ENCODE data around the gene NUDT21.

GRCh38 chr16:56450986-56451752, at the start of gene NUDT21, which contains the start of gene OGFOD1:
- TF ChIP-seq, protein P1, sequence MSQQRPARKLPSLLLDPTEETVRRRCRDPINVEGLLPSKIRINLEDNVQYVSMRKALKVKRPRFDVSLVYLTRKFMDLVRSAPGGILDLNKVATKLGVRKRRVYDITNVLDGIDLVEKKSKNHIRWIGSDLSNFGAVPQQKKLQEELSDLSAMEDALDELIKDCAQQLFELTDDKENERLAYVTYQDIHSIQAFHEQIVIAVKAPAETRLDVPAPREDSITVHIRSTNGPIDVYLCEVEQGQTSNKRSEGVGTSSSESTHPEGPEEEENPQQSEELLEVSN (IDR thresholded peaks at IDR 0.05), result no peak
- TF ChIP-seq SP1 (IDR thresholded peaks at IDR 0.05; ENCODE audit: low read depth, low read length), result peak; percentile 96
- TF ChIP-seq CTCF (IDR thresholded peaks at IDR 0.05; ENCODE audit: control extremely low read depth in 1 of 3, insufficient read depth in 1 of 3, low read depth in 1 of 3, low read length in 3 of 3), result no peak
- no peak for TF ChIP-seq SAP30 (IDR thresholded peaks at IDR 0.05; ENCODE audit: insufficient read depth, insufficient replicate concordance, low read length)
- TF ChIP-seq JUND (IDR thresholded peaks at IDR 0.05; ENCODE audit: low read length), result no peak

Data from H1 (cell line).